T-helper 1 cell (primary cell): ENCODE measurements around the gene EXOC1L.

Source experiments
- DNase-seq, 5 donors: peaks; one replicate each; pipeline ENCODE4 v3.0.0-alpha.2; 2012 to 2020

The EXOC1L gene

DNA sequence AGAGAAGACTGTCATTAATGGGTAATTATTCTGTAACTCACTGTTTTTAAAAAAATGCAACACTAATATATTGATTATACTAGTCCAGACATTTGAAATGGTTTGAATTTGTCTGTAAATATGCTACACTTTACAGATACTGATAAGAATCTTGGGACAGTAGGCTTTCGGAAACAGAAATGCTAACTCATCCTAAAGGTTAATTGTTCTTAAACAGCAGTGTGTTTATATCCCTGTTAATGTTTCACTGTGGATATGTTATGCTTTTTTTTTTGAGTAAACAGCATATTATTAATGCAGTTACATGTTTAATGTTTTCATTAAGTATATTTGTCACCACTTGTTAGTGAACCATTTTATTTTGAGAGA, 65.2 kb downstream of the EXOC1L start:
- DNase-seq = no peak
